GM19351 (cell line): ENCODE measurements around the gene GH1.
A peak's percentile ranks its signal among the peaks of the same experiment; 100 is the strongest.

ENCODE experiments used
- ATAC-seq: cut with Tn5 transposase; IDR thresholded peaks from one replicate; pipeline ENCODE4 v1.9.1; 2021; ENCODE audit warnings: mild to moderate bottlenecking, moderate library complexity; ENCODE audit not compliant: unreplicated experiment

Gene GH1

DNA sequence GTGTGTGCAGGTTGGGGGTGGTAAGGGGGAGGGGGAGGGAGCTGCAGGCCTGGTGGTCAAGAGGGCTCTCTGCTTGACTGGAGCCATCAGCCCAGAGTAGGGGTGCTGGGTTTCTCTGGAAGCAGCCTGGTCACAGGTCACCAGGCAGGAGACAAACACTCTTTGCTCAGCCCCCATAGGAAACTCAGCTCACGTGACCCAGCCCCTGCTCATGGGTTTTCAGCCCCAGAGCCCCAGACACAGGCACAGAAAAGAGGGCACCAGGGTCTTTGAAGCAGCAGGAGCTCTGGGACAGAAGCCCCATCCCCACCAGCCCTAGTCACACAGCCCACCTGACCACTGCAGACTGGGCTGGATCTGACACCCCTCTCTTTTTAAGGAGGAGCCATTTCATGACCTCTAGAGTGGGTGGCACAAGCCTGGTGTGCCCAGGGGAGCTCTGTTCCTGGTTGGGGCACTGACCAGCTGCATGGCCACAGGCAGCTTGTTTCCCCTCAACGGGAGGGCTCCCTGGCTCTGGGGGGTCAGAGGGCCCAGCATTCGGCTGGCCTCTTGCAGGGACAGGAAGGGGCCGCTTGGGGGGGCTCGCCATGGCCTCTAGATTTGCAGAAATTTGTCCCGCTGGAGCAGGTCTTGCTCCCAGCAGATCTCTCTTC lies 27.3 kb upstream of the GH1 start:
- ATAC-seq, result peak; percentile 45

DNA sequence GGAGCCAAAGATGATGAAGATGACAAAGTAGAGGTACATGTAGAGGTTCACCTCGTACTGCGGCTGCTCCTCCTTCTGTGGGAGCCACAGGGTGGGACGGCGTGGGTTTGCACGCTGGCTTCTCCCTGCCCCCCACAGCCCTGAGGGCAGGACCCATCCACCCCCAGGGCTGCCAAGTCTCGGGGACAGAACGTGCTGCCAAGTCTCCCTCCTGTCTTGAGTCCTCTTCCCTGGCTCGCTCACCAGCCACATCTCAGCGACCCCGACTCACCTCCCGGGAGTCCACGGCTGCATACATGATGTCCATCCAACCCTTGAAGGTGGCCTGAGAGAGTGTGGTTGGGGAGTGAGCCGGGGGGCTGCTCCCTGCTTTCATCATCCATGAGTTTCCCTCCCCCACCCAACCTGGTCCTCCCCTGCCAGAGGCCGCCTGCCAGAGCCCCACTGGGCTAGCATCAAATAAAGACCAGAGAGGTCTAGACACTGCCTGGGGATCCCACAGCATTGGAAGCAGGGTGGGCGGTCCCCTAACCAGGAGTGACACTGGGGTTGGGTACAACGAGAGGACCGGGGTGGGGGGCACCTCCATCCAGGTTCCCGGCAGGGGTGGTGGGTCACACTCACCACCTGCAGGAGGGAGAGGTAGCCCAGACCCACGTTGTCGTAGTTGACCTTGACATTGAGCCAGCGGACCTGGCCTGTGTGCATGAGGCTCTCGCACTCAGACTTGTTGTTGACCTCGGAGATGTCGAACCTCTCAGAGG lies 26.3 kb upstream of the GH1 start:
- no peak for ATAC-seq

DNA sequence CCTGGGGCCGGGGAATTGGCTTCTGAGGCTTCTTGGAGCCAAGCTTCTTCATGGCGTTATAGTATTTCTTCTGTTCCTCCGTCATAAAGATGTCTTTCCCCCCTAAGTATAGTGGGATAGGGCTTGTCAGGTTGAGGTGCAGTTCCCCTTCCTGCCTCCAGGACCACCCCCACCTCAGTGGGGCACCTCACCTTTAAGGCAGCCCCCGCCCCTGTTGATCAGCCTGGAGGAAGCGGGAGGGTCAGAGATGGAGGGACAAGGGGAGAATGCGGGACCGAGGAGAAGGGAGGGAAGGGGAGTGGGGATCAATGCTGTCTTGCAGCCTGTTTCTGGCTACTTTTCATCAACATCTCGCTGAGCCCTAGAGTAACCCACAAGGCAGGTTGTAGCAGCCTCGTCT lies 25.1 kb upstream of the GH1 start:
- no peak for ATAC-seq

DNA sequence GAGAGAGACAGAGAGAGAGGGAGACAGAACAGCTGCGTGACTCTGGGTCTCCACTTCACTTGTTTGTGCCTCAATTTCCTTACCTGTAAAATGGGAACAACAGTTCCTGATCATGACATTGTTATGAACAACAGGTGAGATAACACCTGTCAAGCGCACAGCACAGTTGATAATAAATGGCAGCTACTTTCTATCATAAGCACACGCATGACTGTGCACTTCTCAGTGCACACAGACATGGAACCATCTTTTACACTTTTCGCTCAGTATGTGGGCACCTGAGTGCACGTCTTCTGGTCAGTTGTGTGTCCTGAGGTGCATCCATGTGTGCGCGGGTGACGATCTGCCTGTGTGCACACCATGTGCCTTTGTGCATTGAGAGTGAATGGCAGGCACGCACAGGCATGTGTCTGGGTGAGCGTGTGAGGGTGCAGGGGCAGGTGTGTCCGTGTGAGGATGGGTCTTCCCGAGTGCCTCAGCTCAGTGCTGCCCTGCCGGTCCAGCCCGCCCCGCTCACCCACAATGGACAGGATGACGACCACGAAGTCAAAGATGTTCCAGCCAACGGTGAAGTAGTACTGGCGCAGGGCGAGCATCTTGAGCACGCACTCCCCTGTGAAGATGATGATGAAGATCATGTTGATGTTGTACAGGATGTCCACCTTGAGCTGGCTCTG lies 23.8 kb upstream of the GH1 start:
- no peak for ATAC-seq

DNA sequence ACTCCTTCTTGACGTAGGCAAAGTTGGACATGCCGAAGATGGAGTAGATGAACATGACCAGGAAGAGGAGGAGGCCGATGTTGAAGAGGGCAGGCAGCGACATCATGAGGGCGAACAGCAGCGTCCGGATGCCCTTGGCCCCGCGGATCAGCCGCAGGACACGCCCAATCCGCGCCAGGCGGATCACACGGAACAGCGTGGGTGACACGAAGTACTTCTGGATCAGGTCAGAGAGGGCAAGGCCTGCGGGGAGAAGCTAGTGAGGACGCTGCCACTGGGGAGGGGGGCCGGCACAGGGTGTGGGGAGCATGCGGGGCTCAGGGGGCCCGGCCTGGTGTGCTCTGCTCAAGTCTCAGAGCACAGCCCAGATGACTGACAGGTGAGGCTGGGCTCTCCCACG lies 23.1 kb upstream of the GH1 start:
- no peak for ATAC-seq

DNA sequence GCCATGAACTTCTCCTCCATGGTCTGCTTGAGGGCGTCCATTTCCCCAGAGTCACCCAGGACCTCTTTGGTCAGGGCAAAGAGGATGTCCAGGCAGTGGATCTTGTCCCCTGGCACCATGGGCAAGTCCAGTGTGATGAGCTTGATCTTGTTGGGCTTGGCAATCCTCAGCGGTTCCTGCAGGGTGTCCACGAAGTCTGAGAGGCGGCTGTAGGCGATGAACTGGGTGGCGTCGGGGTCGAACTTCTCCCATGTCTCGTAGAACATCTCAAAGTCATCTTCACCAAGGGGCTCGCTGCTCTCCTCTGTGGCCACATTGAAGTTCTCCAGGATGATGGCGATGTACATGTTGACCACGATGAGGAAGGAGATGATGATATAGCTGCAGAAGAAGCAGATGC lies 22.5 kb upstream of the GH1 start:
- ATAC-seq, result no peak

DNA sequence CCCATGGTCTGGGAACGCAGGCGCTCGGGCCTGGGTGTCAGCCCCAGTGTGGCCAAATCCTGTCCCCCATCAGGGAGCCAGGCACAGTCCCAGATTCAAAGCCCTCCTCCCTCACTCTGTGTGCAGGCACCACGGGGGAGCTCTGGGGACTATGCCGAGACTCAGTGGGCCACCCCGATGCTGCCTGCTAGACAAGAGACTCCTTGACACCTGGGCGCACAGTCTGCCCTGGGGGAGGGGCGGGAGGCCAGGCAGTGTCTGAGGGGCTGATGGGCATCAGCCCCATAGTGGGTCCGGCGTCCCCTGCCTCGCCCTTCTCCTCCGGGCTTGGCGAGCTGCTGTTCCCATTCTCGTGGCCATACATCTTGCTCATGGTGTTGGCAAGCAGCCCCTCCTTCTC lies 21.9 kb upstream of the GH1 start:
- no peak for ATAC-seq

DNA sequence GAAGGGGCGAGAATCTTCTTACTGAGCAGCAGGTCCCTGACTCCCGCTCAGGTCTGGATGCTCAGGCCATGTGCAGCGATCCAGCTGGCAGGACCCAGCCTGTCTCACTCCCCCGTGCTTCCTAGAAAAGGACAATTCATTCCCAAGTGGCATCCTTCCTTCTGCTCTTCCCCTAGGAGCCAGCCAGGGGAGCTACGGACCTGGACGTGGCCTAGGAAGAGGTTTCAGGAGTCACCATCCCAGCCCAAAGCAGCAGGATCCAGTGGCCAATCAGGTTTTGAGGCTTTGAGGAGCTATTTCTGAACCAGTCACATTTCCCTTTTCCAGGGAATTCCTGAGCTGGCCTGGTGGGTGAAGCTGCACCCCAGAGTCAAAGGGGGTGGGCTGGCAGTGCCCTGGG lies 21.2 kb upstream of the GH1 start:
- no peak for ATAC-seq

DNA sequence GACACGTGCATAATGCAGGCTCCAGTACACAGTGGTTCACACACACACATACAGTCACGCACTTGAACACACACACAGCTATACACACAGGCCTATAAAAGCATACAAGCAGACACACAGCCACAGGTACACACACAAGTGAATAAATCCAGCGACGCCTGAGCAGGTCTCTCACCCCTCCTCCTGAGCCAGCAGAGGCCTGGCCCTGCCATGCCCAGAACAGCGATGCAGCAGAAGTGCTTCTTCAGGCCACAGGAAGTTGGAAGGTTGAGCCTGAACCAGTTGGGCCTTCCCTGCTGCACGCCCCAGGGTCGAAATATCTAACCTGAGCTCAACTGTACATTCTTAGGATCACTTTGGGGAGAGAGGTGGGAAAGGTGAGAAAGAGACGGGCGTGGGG lies 20.8 kb upstream of the GH1 start:
- ATAC-seq, result no peak

DNA sequence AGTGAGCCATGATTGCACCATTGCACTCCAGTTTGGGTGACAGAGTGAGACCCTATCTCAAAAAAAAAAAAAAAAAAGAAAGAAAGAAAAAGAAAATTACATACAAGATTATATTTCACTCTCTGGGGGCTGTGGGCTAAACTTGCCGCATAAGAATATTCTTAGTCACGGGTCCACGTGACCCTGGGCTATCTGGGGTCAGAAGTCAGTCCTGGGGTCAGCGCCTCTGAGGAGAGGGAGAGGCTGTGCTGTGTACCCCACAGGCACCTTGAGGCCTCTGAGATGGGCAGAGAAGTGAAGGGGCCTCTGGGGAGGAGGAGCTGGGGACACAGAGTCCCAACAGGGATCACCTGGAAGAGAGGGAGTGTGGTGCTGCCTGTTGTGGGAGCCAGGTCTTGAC lies 19.3 kb upstream of the GH1 start:
- no peak for ATAC-seq

DNA sequence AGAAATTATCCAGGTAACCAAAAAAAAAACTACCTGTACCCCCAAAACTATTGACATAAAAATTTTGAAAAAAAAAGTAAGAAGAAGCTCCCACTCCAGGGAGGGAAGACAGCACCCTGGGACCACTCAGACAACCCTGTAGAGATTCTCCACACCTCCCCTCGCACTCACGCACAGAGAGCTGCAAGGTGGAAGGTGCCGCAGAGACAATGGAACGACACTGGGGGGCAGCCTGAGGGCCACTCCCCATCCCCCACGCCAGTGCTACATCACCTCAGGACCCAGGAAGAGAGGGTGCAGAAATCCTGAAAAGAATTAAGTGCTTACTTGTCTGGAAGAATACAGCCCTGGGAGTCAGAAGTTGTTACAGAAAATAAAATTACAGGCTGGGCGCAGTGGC lies 18.7 kb upstream of the GH1 start:
- no peak for ATAC-seq

DNA sequence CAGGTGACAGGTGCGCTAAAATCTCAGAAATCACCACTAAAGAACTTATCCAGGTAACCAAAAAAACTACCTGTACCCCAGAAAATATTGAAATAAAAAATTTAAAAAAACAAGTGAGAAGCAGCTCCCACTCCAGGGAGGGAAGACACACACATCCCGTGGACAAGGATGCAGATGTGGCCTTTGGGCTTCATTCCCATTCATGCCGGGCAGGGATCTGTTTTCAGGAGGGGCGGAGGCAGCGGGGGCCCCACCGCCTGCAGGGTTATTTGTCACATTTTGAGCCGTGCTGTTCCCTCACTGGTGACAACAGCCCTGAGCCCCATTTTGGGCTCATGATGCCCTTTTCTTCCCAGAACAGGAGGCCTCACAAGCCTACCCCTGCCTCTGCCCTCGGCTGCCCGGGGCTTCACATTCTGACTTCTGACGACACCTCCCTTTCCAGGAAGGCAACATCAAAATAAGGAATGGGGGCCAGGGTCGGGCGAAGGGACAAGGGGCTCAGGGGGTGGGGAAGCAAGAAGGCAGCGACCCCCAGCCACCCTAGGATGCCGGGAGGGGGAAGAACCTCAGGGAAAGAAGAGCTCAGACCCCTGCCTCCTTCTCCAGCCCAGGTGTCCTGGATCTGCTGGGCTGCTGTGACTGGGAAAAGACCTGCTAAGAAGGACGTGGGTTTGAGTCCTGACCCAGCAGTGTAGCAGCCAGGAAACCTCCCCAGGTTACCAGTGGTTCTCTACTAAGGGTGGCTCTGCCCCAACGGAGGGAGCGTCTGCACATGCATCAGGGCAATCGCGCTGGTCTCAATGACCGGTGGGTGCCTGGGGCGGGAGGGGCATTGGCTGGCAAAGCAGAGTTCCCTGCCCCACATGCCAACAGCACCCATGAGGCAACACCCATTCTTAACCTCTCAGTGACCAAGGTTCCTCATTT lies 15.8 kb upstream of the GH1 start:
- ATAC-seq, result no peak

DNA sequence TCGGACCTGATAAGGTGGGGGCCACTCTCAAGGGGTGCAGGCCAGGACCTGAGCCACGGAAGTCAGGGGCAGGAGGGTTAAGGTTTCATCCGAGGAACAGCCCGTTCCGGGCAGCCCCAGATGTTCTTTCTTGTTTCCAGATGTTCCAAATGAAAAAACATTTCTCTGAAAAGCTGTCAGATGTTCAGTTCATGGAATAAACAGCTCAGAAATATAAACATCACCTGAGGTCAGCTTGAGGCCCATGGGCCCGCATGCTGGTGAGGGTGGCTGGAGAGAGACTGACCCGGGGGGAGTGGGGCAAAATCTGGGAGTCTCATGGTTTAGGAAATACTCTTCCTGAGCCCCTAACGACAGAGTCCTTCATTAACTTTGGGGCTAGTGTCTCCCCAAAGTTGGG lies 15.0 kb upstream of the GH1 start:
- ATAC-seq, result no peak

DNA sequence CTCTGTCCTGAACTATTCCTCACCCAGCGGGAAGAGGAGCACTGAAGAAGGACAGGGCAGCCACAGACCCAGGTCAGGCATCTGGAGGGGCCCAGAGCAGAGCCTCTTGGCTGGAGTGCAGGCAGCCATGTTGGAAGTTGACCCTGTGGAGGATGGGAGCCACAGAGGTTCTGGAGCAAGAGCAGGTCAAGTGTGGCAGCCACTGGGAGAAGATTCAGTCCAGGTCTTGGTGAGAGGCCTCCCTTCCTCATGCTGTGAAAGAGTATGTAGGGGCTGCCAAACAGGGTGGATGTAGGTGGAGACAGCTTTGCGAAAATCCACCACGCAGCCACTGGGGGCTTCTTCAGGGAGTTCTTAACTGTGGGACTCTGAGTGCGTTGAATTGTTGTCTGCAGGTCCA lies 14.1 kb upstream of the GH1 start:
- no peak for ATAC-seq

DNA sequence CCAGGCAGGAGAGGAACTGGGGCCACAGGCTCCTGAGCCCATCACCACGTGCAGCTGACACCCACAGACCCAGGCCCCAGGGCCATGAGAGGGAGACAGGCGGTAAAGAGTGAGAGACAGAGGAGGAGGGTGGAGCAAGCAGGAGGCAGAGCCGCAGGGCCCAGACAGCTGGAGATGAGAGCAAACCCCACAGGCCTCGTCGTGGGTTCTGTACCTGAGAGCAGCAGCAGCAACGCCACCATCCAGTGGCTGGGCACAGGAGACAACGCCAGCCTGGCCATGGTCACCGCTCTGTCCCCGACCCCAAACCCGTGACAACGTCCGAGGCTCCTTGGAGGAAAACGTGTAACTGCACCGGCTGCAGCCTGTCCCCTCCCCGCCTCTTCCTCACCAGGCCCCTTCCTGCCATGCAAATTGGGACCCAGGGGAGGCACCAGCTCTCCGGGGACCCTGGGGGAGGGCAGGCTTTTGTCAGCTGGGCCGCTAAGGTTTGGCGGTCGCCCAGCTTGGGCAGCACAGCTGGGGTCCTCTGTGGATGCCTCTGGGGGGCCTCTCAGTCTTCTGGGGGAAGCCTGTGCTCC lies 13.4 kb upstream of the GH1 start, which contains the start of gene CD79B:
TSS of gene CD79B (minus strand) at position 351 of the 581 bp plus-strand sequence. CDS start at position 281, 70 bp downstream.
- ATAC-seq, result peak; percentile 82

DNA sequence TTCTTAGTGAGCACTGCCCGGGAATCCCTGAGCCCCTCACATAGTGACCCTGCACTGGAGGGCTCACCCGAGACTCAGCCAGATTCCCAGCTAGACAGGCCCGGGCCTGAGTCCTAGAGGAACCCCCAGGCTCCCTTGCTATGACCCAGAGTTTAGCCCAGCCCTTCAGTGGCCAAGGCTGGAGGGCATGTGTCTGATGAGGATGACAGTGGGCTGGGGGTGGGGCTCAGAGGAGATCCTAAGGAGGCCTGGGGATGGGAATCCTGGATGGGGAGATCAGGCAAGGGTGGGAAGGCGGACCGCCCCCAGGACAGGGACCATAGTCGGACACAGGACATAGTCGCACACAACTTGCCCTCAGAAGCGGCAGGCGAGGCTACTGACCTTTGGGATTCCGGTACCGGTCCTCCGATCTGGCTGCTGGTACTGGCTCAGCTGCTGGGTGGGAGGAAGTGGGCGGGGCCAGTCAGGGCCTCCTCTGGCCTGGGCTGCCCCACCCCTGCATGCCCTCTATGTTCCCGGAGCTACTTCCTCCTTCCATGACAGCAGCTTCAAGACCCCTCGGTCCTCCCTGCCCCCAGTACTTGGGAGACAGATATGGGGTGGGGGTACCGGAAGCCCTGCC lies 12.4 kb upstream of the GH1 start:
- ATAC-seq, result peak; percentile 50

DNA sequence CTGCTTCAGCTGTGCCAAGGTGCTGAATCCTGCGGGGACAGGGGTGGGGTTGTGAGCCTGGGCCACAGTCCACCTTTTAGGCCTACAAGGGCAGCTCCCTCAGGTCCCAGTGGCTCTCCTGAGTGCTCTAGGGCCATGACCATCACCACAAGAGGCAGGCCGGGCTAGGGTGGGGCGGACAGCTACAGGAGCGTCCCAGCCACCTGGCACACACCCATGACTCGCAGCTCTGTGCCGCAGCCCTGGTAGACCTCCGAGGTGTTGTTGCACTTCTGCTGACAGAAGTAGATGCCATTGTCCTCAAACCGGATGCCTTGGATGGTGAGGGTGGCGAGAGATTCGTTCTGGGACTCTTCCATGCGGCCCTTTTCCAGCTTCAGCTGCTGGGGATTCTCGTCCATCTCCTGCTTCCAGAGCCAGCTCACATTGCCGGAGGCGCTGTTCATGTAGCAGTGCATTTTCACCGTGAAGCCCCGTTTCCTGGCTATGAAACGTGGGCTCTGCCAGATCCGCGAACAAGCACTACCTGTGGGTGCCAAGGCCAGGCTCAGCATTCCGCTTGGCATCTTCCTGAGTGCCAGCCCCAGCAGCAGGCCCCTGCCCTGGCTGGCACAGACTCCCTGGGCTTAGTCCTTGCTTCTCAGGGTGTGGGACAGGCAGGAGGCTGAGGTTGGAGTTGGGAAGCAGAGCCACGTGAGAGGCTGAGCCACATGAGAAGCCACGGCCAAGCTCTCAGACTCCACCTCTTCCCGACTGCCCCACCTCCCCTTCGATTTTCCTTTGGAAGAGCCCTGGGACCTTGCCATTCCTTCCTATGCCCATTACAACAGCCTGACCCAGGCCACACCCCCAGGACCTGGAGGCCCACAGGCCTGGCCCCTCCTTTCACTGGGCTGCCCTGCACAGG lies 11.5 kb upstream of the GH1 start:
- ATAC-seq, result no peak

DNA sequence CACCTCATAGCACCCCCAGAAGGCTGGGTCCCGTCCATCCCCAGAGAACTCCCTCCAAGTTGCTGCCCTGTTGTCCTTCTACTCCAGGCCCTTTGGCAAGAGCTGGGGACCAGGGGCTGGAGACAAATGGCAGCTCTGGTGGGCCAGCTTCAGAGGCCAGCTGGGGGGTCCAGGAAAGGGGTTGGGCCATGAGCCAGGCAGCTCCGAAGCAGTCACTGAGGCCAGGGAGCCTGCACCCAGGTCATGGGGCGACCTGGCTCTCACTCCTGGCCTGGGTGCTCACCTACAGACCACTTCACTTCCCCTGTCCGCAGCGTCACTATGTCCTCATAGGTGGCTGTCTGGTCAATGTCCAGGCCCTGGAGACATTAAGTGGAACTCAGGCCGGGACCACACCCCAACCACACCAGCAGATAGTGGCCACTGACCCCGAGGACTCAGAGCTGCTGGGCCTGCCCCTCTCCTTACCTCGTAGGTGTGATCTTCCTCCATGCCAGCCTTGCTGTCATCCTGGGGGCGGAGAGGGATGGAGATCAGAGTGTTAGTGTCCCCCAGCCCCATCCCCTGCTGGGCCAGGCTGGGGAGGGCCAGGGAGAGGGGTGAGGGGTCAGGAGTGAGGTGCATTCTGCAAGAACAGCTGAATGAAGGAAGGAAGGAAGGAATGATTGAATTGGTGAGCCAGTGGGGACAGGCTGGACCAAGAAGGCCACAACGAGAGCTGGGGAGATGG lies 10.5 kb upstream of the GH1 start:
- no peak for ATAC-seq
